HG02943 (cell line): ENCODE measurements around the gene STPG2.

Source experiments
- ATAC-seq: cut with Tn5 transposase; IDR thresholded peaks from one replicate; pipeline ENCODE4 v1.9.1; 2021; ENCODE audit warnings: mild to moderate bottlenecking, low read depth, moderate library complexity; ENCODE audit not compliant: unreplicated experiment

STPG2 gene

DNA sequence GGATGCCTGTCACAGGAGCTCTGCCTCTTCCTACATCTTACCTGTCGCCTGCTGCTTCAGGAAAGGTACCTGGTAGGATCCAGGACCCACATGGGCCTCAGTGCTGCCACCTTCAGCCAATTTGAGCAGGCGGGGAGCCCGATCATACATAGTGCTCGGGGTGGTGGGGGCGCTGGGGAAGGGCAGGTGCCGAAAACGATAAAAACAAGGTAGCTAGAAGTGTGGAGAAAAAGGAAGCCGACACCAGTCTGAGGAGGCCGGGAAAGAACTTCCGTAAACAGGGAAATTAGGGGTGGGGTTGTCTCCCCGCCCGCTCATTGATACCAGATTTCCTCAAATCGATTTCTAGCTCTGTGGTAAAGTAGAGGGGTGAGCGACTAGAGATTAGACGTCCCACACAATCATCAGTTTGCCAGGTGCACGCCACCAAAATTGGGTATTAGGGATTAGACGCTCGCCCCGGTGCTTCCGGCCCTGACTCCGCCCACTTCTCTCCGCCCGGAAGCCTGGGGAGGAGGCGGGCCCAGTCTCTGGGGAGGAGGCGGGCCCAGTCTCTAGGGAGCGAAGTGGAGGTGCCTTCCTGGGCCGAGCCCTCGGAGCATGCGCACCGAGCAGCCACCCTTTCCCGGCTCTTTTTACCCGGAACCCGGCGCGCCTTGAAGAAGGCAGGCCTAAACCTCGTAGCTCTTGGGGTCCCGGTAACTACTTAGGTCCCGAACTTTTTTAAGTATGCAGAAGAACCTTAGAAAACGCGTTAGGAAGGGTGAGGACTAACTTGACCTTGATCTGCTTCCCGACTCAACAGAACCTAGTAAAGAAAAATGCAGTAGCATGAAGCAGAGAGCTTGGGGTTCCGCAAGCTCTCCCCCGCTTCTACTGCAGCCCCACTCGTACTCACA lies at the start of gene STPG2:
Gene STPG2, minus strand, starts transcription at position 476 of the 899 bp plus-strand sequence.
- peak; percentile 97 for ATAC-seq

GRCh38 chr4:98185279-98185678 lies 42.0 kb upstream of the STPG2 start:
- no peak for ATAC-seq

DNA sequence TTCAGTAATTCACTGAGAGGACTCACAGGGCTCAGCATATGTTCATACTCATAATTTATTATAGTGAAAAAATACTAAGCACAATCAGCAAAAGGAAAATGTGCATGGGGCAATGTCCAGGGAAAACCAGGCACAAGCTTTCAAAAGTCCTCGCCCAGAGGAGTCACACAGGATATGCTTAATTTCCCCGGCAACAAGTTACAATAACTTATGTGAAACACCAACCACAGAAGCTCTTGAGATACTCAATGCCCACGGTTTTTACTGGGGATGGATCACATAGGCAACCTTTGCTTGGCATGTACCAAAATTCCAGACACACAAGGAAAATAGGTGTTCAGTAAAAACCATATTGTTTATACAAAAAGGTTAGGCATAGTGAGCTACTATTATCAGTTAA lies 38.5 kb upstream of the STPG2 start:
- no peak for ATAC-seq

- no peak for ATAC-seq
Observed at GRCh38 chr4:98179951-98180350, 36.7 kb upstream of the STPG2 start.

GRCh38 chr4:98176531-98176930 lies 33.3 kb upstream of the STPG2 start:
- no peak for ATAC-seq

DNA sequence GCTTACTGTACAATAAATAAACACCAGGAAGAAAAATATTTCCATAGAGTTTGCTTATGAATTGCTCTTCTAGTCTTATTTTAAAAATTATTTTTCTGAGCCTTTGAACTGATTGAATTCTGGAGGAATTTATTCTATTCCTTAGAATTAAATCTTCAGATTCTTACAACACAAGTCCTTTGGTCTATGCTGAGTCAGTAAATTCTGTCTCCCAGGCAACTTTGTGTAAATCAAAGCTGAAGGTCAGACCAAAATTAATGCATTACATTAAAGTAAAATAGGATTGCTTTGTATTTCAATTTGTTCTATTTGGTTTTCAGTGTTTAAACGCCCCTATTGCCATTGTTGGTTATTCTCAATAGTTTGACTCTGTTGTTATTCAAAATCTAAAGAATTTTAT lies 26.8 kb upstream of the STPG2 start:
- ATAC-seq, result no peak

GRCh38 chr4:98166731-98167041 lies 23.4 kb upstream of the STPG2 start:
- no peak for ATAC-seq

GRCh38 chr4:98166025-98166730 lies 22.9 kb upstream of the STPG2 start:
- ATAC-seq, result no peak

DNA sequence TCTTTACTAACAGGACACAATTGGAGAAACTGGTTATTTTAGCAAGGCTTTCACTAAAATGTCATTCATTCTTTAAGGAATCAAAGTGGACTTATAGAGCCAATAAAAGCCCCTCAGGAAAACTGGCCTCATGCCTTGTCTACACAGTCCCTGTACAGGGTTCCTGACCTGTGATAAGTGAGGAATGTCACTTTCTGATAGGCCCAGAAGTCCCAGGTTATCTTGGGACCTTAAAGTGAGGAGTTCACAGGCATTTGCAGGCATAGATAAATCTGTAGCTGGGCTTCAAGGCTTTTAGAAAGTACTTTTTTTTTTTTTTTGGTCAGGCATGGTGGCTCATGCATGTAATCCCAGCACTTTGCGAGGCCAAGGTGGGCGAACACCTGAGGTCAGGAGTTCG lies 19.4 kb upstream of the STPG2 start:
- no peak for ATAC-seq

- no peak for ATAC-seq
Observed at GRCh38 chr4:98151145-98151924, 8.1 kb upstream of the STPG2 start.

GRCh38 chr4:98150092-98150761 lies 7.0 kb upstream of the STPG2 start:
- ATAC-seq, result no peak

GRCh38 chr4:98148856-98149255 lies 5.6 kb upstream of the STPG2 start:
- no peak for ATAC-seq

DNA sequence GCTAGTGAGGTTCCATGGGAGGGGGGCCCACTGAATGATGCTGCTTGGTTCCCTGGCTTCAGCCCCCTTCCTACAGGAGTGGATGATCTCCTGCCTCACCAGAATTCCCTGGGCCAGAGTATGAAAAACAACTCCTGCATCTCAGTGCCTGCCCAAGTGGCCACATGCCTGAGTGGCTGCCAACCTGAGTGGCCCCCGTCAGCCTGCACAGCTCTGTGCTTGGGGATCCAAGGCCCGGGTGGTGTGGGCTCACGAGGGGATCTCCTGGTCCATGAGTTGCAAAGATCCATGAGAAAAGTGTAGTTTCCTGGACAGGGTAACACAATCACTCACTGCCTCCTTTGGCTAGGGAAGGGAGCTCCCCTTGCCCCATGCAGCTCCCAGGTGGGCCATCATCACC lies 17.1 kb downstream of the STPG2 start:
- ATAC-seq, result no peak

DNA sequence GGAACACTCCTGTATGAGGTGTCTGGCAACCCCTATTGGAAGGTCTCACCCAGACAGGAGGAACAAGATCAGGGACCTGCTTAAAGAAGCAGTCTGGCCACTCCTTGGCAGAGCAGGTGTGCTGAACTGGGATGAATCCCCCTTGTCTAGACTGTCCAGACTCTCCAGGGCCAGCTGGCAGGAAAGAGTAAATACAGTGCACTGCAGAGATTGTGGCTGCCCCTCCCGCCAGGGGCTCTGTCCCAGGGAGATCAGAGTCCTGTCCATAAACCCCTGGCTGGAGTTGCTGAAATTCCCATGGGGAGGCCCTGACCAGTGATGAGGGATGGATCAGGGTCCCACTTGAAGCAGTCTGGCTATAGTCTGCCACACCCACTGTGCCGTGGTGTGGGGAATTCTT lies 17.7 kb downstream of the STPG2 start:
- ATAC-seq, result no peak

GRCh38 chr4:98117363-98117762 lies 25.9 kb downstream of the STPG2 start:
- no peak for ATAC-seq

DNA sequence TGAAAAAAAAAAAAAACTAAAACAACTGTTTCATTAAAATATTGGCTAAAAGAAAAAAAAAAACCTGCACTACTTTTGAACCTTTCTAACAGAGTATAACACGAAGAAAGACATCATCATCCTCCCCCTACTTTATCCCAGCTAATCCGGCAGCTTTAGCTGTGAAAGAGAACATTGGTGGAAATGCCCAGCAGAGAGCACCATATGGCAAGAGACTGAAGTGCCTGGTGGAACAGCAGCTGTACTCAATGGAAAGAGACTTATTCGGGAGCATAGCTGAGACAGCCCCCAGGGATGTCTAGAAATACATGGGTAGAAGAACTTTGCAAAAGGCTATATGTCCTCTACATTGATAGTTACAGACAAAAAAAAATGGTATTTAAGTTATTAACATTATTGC lies 30.3 kb downstream of the STPG2 start:
- ATAC-seq, result no peak

- ATAC-seq, result no peak
Observed at GRCh38 chr4:98110929-98111328, 32.3 kb downstream of the STPG2 start.

- no peak for ATAC-seq
Observed at GRCh38 chr4:98110214-98110613, 33.1 kb downstream of the STPG2 start.

GRCh38 chr4:98102660-98103059 lies 40.6 kb downstream of the STPG2 start:
- no peak for ATAC-seq

GRCh38 chr4:98101988-98102387 lies 41.3 kb downstream of the STPG2 start:
- ATAC-seq, result no peak

- no peak for ATAC-seq
Observed at GRCh38 chr4:98098764-98099163, 44.5 kb downstream of the STPG2 start.
